ENCODE results near the gene MORN1.

GRCh38 chr1:2396059-2396458, 4.7 kb upstream of the MORN1 start:
- TF ChIP-seq EZH2 (IDR thresholded peaks at IDR 0.05; ENCODE audit: low read depth), result no peak
- TF ChIP-seq CTCF (conservative IDR thresholded peaks at IDR 0.05), result no peak
